NB4 (cell line): Measurements from ENCODE around the gene TIFAB.

Source experiments
- DNase-seq: peaks from one replicate; pipeline ENCODE4 v3.0.0; 2010; ENCODE audit warnings: low read depth
- H3K4me3 ChIP-seq: one replicate; pipeline ENCODE4 v1.5.1; 2011; ENCODE audit warnings: mild to moderate bottlenecking, low read depth, low read length, moderate library complexity
- MYC ChIP-seq: IDR thresholded peaks from 2 replicates; pipeline ENCODE4 v1.6.1; 2011; ENCODE audit warnings: low read depth, low read length
- POLR2A ChIP-seq: IDR thresholded peaks from 2 replicates; pipeline ENCODE4 v1.6.1; 2011; ENCODE audit warnings: mild to moderate bottlenecking; ENCODE audit not compliant: insufficient read length; ENCODE audit errors: extremely low read depth
- TF ChIP-seq, protein P1 (sequence below): IDR thresholded peaks from one replicate; pipeline ENCODE4 v1.5.1; 2012; ENCODE audit warnings: low read depth, low read length
- TF ChIP-seq, protein P2 (sequence below): IDR thresholded peaks from 2 replicates; pipeline ENCODE4 v1.6.1; 2011; ENCODE audit warnings: low read depth, low read length

TIFAB gene

GRCh38 chr5:135462304-135462703 lies 10.2 kb upstream of the TIFAB start:
- TF ChIP-seq MYC: no peak
- TF ChIP-seq, protein P1, sequence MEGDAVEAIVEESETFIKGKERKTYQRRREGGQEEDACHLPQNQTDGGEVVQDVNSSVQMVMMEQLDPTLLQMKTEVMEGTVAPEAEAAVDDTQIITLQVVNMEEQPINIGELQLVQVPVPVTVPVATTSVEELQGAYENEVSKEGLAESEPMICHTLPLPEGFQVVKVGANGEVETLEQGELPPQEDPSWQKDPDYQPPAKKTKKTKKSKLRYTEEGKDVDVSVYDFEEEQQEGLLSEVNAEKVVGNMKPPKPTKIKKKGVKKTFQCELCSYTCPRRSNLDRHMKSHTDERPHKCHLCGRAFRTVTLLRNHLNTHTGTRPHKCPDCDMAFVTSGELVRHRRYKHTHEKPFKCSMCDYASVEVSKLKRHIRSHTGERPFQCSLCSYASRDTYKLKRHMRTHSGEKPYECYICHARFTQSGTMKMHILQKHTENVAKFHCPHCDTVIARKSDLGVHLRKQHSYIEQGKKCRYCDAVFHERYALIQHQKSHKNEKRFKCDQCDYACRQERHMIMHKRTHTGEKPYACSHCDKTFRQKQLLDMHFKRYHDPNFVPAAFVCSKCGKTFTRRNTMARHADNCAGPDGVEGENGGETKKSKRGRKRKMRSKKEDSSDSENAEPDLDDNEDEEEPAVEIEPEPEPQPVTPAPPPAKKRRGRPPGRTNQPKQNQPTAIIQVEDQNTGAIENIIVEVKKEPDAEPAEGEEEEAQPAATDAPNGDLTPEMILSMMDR: peak; percentile 82
- DNase-seq: peak; percentile 95
- no peak overlapping the region for H3K4me3 ChIP-seq

DNA sequence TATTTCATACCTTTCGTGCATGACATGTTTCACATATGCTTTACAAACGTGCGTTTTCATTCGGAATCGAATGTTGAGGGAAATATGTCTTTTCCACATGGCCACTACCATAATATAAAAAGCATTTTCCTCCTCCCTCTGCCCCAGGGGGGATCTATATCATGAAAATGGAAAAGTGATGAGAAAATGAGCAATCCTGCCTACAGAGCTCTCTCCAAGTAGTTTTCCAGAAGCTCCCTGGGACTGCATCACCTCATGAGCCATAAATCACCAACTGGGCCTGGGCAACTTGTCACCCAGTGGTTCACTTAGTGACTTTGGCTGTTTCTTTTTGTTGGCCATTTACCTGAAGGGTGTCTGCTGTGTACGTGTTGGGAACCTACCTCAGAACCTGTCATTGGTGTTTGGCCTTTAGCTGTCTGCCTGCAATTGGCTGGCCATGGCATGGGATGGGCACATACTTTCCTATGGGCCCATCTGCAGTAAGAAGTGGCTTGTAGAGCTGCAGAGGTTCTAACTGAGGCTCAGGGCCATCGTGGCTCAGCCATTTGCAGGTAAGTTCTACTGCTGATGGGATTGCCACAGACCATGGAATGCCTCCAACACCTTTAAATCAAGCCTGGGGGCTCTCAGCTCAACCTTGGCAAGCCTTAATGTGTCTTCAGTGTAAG lies 9.5 kb upstream of the TIFAB start:
- TF ChIP-seq POLR2A (no peak), MYC (no peak)
- TF ChIP-seq, protein P1: no peak
- TF ChIP-seq, protein P2, sequence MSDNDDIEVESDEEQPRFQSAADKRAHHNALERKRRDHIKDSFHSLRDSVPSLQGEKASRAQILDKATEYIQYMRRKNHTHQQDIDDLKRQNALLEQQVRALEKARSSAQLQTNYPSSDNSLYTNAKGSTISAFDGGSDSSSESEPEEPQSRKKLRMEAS: no peak
- no peak for DNase-seq
- no peak overlapping the region for H3K4me3 ChIP-seq

DNA sequence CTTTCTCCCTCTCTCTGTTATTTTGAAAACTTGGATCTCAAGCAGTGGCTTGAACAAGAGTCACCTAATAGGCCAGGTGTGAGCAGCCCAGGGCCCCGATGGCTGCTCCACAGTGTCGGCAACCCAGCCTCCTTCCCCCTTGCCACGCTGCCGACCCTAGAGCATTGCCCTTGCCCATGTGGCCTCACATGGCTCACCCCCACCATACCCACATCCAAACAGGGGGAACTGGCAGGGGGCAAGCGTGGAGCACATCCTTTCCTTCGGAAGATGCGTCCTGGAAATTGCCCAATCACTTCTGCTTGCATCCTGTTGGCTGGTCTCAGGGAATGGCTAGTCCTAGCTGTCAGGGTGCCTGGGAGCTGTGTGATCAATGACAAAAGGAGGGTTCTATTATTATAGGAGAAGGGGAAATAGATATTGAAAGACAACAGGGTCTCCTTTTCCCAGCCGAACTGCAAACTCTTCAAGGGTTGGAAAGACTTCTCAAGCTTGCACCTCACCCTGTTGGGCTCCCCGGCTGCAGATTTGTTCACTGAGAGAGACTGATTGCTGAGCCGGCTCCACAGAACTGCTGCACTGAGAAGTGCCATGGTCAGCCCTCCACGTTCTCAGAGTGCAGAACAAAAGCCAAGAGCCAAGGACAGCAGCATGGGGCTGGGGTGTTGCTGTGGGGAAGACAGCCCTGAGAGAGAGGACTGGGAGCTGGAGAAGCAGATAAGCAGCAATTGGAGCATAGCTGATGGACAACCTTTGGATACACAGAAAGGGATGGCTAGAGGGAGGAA lies 8.3 kb upstream of the TIFAB start:
- TF ChIP-seq, protein P2: no peak
- no peak for TF ChIP-seq POLR2A
- TF ChIP-seq, protein P1: no peak
- no peak for TF ChIP-seq MYC
- DNase-seq: no peak
- H3K4me3 ChIP-seq: no peak overlapping the region

GRCh38 chr5:135458921-135459331 lies 6.8 kb upstream of the TIFAB start:
- no peak for DNase-seq
- TF ChIP-seq POLR2A (no peak), MYC (no peak)
- TF ChIP-seq, protein P2: no peak
- TF ChIP-seq, protein P1: no peak
- no peak overlapping the region for H3K4me3 ChIP-seq

DNA sequence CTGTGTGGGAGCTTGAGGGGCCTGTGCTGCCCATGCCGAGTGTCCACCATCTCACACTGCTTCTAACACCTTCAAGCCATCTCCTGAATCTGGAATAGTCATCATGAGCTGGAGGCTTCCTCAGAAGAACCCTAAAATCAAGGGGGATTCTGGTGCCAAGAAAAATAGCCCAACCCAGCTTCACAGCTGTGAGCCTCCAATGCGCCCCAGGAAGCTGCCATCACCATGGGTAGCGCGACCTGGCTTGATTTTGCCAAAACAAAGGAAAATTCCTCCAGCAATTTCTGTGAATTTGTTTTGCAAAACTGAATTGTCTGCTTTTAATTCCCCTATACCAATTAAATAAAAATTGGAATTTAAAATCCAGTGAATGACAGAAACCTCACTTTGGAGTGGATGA lies 6.2 kb upstream of the TIFAB start:
- TF ChIP-seq, protein P1: no peak
- TF ChIP-seq POLR2A (no peak), MYC (no peak)
- TF ChIP-seq, protein P2: no peak
- DNase-seq: no peak
- H3K4me3 ChIP-seq: no peak overlapping the region
